SK-N-MC (cell line): ENCODE results near the gene GLTP.
"Not testable (repeated sequence)": the region's sequence is repeated elsewhere in the genome, so short reads cannot be mapped to it uniquely, and the experiment has no call there.

Experiments
- DNase-seq: peaks from one replicate; pipeline ENCODE4 v3.0.0-alpha.2; 2011; ENCODE audit warnings: low read depth, low spot score
- H3K27ac ChIP-seq: fragments of 200-600 bp; sonication (generic); 2 replicates; pipeline ENCODE4 v1.5.1; 2016; ENCODE audit warnings: mixed run types
- H3K36me3 ChIP-seq: fragments of 200-600 bp; sonication (generic); 2 replicates; pipeline ENCODE4 v1.6.1; 2017; ENCODE audit warnings: antibody characterized with exemption, low read length, mixed read lengths; ENCODE audit not compliant: insufficient read depth
- H3K4me3 ChIP-seq: fragments of 200-600 bp; sonication (generic); 2 replicates; pipeline ENCODE4 v1.5.1; 2016
- H3K9ac ChIP-seq: fragments of 200-600 bp; sonication (generic); 2 replicates; pipeline ENCODE4 v1.8.0; 2017; ENCODE audit warnings: mixed run types, mixed read lengths; ENCODE audit not compliant: insufficient read length
- H3K9me3 ChIP-seq: fragments of 200-600 bp; sonication (generic); 2 replicates; pipeline ENCODE4 v1.6.1; 2017; ENCODE audit warnings: low read depth, mild to moderate bottlenecking, antibody characterized with exemption, low read length, moderate library complexity, mixed read lengths
- EZH2 ChIP-seq: fragments of 200-600 bp; sonication (generic); IDR thresholded peaks from one replicate; pipeline ENCODE4 v1.6.1; 2017; ENCODE audit warnings: antibody characterized with exemption
- FOXP2 ChIP-seq: optimal IDR thresholded peaks from 2 replicates; pipeline ENCODE3; 2011; ENCODE audit warnings: mild to moderate bottlenecking, moderate library complexity; ENCODE audit not compliant: insufficient read depth; ENCODE audit errors: extremely low read length, control extremely low read depth
- POLR2AphosphoS5 ChIP-seq: IDR thresholded peaks from 2 replicates; pipeline ENCODE4 v1.6.1; 2012; ENCODE audit warnings: mild to moderate bottlenecking, low read depth, low read length, borderline replicate concordance

The GLTP gene

GRCh38 chr12:109861689-109862314, 18.5 kb downstream of the GLTP start:
- no peak overlapping the region for H3K4me3 ChIP-seq
- H3K27ac ChIP-seq: no peak overlapping the region
- H3K9ac ChIP-seq: no peak overlapping the region
- H3K9me3 ChIP-seq: no peaks in the 10 kb centered on the region
- no peaks in the 10 kb centered on the region for H3K36me3 ChIP-seq
- TF ChIP-seq FOXP2 (no peak), POLR2AphosphoS5 (no peak), EZH2 (no peak)
- DNase-seq: no peak

- DNase-seq: no peak
- Histone ChIP-seq H3K36me3 (no peaks in the 10 kb centered on the region), H3K9ac (no peak overlapping the region), H3K9me3 (no peaks in the 10 kb centered on the region), H3K27ac (no peak overlapping the region), H3K4me3 (no peak overlapping the region)
- no peak for TF ChIP-seq EZH2
- TF ChIP-seq FOXP2: no peak
- TF ChIP-seq POLR2AphosphoS5: no peak
These were observed 19.4 kb downstream of the GLTP start for GRCh38 chr12:109860977-109861376.

- H3K9me3 ChIP-seq: no peaks in the 10 kb centered on the region
- no peak overlapping the region for H3K4me3 ChIP-seq
- TF ChIP-seq POLR2AphosphoS5 (no peak), FOXP2 (no peak), EZH2 (no peak)
- DNase-seq: no peak
- H3K9ac ChIP-seq: no peak overlapping the region
- H3K27ac ChIP-seq: no peak overlapping the region
- H3K36me3 ChIP-seq: no peaks in the 10 kb centered on the region
These were observed 21.6 kb downstream of the GLTP start for GRCh38 chr12:109858764-109859163.

GRCh38 chr12:109857715-109858114, 22.6 kb downstream of the GLTP start:
- Histone ChIP-seq H3K27ac (no peak overlapping the region), H3K9me3 (no peaks in the 10 kb centered on the region), H3K9ac (no peak overlapping the region), H3K36me3 (no peaks in the 10 kb centered on the region), H3K4me3 (no peak overlapping the region)
- no peak for TF ChIP-seq EZH2
- no peak for TF ChIP-seq FOXP2
- no peak for TF ChIP-seq POLR2AphosphoS5
- no peak for DNase-seq

- Histone ChIP-seq H3K4me3 (no peak overlapping the region), H3K27ac (no peak overlapping the region), H3K9me3 (no peaks in the 10 kb centered on the region), H3K36me3 (no peaks in the 10 kb centered on the region), H3K9ac (no peak overlapping the region)
- TF ChIP-seq FOXP2 (no peak), EZH2 (no peak), POLR2AphosphoS5 (no peak)
- DNase-seq: no peak
These were observed 25.0 kb downstream of the GLTP start for GRCh38 chr12:109855377-109855776.

- H3K27ac ChIP-seq, H3K9me3 ChIP-seq, H3K36me3 ChIP-seq, H3K9ac ChIP-seq, DNase-seq, H3K4me3 ChIP-seq: not testable (repeated sequence)
These were observed 29.8 kb downstream of the GLTP start for GRCh38 chr12:109850518-109850917.

GRCh38 chr12:109847142-109847735, 33.1 kb downstream of the GLTP start:
- no peak overlapping the region for H3K4me3 ChIP-seq
- H3K27ac ChIP-seq: no peak overlapping the region
- TF ChIP-seq FOXP2: no peak
- H3K9ac ChIP-seq: no peak overlapping the region
- no peaks in the 10 kb centered on the region for H3K9me3 ChIP-seq
- no peaks in the 10 kb centered on the region for H3K36me3 ChIP-seq
- no peak for DNase-seq

- TF ChIP-seq POLR2AphosphoS5: no peak
- TF ChIP-seq FOXP2: no peak
- TF ChIP-seq EZH2: no peak
- Histone ChIP-seq H3K4me3 (peak overlapping the region; percentile 75), H3K9ac (no peak overlapping the region), H3K9me3 (no peaks in the 10 kb centered on the region), H3K27ac (no peak overlapping the region), H3K36me3 (no peaks in the 10 kb centered on the region)
- DNase-seq: no peak
These were observed 34.5 kb downstream of the GLTP start for GRCh38 chr12:109845824-109846205.
